Activated CD4-positive, alpha-beta T cell treated with anti-CD3 and anti-CD28 coated beads, Interleukin-2, amount 50 U/mL, for 4 hours (primary cell): Measurements from ENCODE around the gene CRYGN.

Experiments used
- DNase-seq, 2 experiments: peaks; one replicate each; pipeline ENCODE4 v3.0.0-alpha.2; 2020

Gene CRYGN

GRCh38 chr7:151405056-151405455 is 34.9 kb downstream of the CRYGN start:
- DNase-seq, result no peak

- no peak for DNase-seq
Observed at GRCh38 chr7:151404216-151405011, 35.5 kb downstream of the CRYGN start.

GRCh38 chr7:151403764-151404163 is 36.2 kb downstream of the CRYGN start:
- DNase-seq, result no peak

- no peak for DNase-seq
Observed at GRCh38 chr7:151402029-151402835, 37.7 kb downstream of the CRYGN start.

GRCh38 chr7:151400626-151401315 is 39.2 kb downstream of the CRYGN start:
- no peak for DNase-seq

GRCh38 chr7:151399906-151400305 is 40.0 kb downstream of the CRYGN start:
- DNase-seq, result no peak

GRCh38 chr7:151399305-151399601 is 40.7 kb downstream of the CRYGN start:
- DNase-seq, result no peak

GRCh38 chr7:151398446-151399304 is 41.3 kb downstream of the CRYGN start:
- no peak for DNase-seq

- no peak for DNase-seq
Observed at GRCh38 chr7:151397026-151397425, 42.9 kb downstream of the CRYGN start.

- DNase-seq, result no peak
Observed at GRCh38 chr7:151396328-151396970, 43.5 kb downstream of the CRYGN start.

GRCh38 chr7:151395036-151395367 is 44.9 kb downstream of the CRYGN start:
- no peak for DNase-seq

GRCh38 chr7:151394076-151395035 is 45.6 kb downstream of the CRYGN start:
- no peak for DNase-seq

- no peak for DNase-seq
Observed at GRCh38 chr7:151393031-151393977, 46.6 kb downstream of the CRYGN start.

- no peak for DNase-seq
Observed at GRCh38 chr7:151392426-151392825, 47.5 kb downstream of the CRYGN start.

GRCh38 chr7:151392002-151392401 is 47.9 kb downstream of the CRYGN start:
- no peak for DNase-seq

GRCh38 chr7:151391358-151391730 is 48.6 kb downstream of the CRYGN start:
- no peak for DNase-seq

GRCh38 chr7:151390598-151391357 is 49.2 kb downstream of the CRYGN start:
- DNase-seq, result no peak

- DNase-seq, result no peak
Observed at GRCh38 chr7:151389768-151390597, 50.0 kb downstream of the CRYGN start.
